ENCODE measurements around the gene ESR2. TPM values are rescaled to one million over a fixed set of nuclear protein-coding genes. Genes with fewer than 3 reads are reported as not detected.

Gene ESR2
- total RNA-seq, 2 experiments from 2014 or later: 0.31 to 0.43 TPM

GRCh38 chr14:64061115-64061514 lies 233.1 kb downstream of the ESR2 start:
- POLR2A ChIA-PET: no interaction called here

GRCh38 chr14:64060648-64061096 lies 233.5 kb downstream of the ESR2 start:
- peak; percentile 24 for TF ChIP-seq CTCF (IDR thresholded peaks at IDR 0.05)
- Mint-ChIP-seq H3K36me3 (ENCODE audit: low read depth) (peaks cover 4% of the 10 kb centered on the region), H3K4me1 (ENCODE audit: low read depth) (no peaks in the 10 kb centered on the region), H3K27ac (no peak overlapping the region), H3K9me3 (no peaks in the 10 kb centered on the region), H3K27me3 (no peaks in the 10 kb centered on the region), H3K4me3 (no peak overlapping the region)
- DNase-seq: peak; percentile 31
- CTCF ChIA-PET: interaction anchor here (0.6 to 0.9 kb wide), 2 partner anchors 205 to 244 kb away, joined by 3 to 4 read pairs; no protein-coding TSS in a partner anchor
- POLR2A ChIA-PET: no interaction called here
- intact Hi-C loops (cut with micrococcal nuclease): loop anchor here (10.0 kb wide), 1 partner anchor 234 kb away; the partner anchor contains the start of gene ESR2
- ATAC-seq: peak; percentile 47

More at GRCh38 chr14:64061115-64061514, 233.1 kb downstream of the ESR2 start:
- H3K9me3 Mint-ChIP-seq: no peaks in the 10 kb centered on the region
- H3K4me3 Mint-ChIP-seq: no peak overlapping the region
- peaks cover 4% of the 10 kb centered on the region for H3K36me3 Mint-ChIP-seq (ENCODE audit: low read depth)
- intact Hi-C loops (cut with micrococcal nuclease): loop anchor here (10.0 kb wide), 1 partner anchor 234 kb away; the partner anchor contains the start of gene ESR2
- TF ChIP-seq CTCF (IDR thresholded peaks at IDR 0.05): no peak
- CTCF ChIA-PET: interaction anchor here (0.6 kb wide), 1 partner anchor 206 kb away, joined by 3 read pairs; no protein-coding TSS in a partner anchor
- ATAC-seq (no peak), DNase-seq (no peak)
- no peak overlapping the region for H3K27ac Mint-ChIP-seq
- H3K4me1 Mint-ChIP-seq (ENCODE audit: low read depth): no peaks in the 10 kb centered on the region
- no peaks in the 10 kb centered on the region for H3K27me3 Mint-ChIP-seq

- Mint-ChIP-seq H3K27ac (no peak overlapping the region), H3K27me3 (no peaks in the 10 kb centered on the region), H3K9me3 (no peaks in the 10 kb centered on the region), H3K4me1 (ENCODE audit: low read depth) (no peaks in the 10 kb centered on the region), H3K4me3 (no peak overlapping the region), H3K36me3 (ENCODE audit: low read depth) (peaks cover 2% of the 10 kb centered on the region)
- intact Hi-C loops (cut with micrococcal nuclease): loop anchor here (10.0 kb wide), 1 partner anchor 235 kb away; the partner anchor contains the start of gene ESR2
- TF ChIP-seq CTCF (IDR thresholded peaks at IDR 0.05): no peak
- ChIA-PET POLR2A (no interaction called here), CTCF (interaction anchor here (0.9 kb wide), 1 partner anchor 244 kb away, joined by 4 read pairs; no protein-coding TSS in a partner anchor)
- no peak for DNase-seq
- ATAC-seq: no peak
Observed at GRCh38 chr14:64060199-64060545, 234.0 kb downstream of the ESR2 start.

- intact Hi-C loops (cut with micrococcal nuclease): loop anchor here (10.0 kb wide), 1 partner anchor 235 kb away; the partner anchor contains the start of gene ESR2
- Mint-ChIP-seq H3K4me3 (no peak overlapping the region), H3K27ac (no peak overlapping the region), H3K36me3 (ENCODE audit: low read depth) (peaks cover 2% of the 10 kb centered on the region), H3K4me1 (ENCODE audit: low read depth) (no peaks in the 10 kb centered on the region), H3K9me3 (no peaks in the 10 kb centered on the region), H3K27me3 (no peaks in the 10 kb centered on the region)
- DNase-seq (no peak), ATAC-seq (no peak)
- ChIA-PET CTCF (interaction anchor here (0.7 to 0.9 kb wide), 2 partner anchors 34 to 245 kb away, joined by 3 to 4 read pairs; no protein-coding TSS in a partner anchor), POLR2A (no interaction called here)
- TF ChIP-seq CTCF (IDR thresholded peaks at IDR 0.05): no peak
Observed at GRCh38 chr14:64059454-64060198, 234.5 kb downstream of the ESR2 start.
